ENCODE results near the gene RHEB. TPM values are rescaled to one million over a fixed set of nuclear protein-coding genes. Genes with fewer than 3 reads are reported as not detected.

The RHEB gene
- total and polyA plus RNA-seq, 2 donors (not counting 3 experiments of a cell fraction or from before 2014, with no cell fraction given), result 59.4 to 108 TPM

DNA sequence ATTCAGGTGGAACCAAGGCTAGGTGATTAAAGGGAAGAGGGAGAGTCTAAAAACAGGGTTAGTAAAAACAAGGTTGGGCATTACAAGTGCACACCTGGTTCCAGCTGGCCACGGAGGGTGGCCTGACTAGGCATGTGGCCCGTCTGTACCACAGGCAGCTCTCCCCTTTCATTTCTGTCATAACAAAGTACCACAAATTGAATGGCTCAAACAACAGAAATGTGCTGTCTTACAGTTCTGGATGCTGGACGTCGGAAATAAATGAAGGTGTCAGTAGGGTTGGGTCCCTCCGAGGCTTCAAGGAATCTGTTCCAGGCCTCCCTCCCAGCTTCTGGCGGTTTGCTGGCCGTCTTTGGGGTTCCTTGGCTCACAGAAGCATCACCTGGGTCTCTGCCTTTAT, 96.5 kb downstream of the RHEB start:
- H3K36me3 ChIP-seq (ENCODE audit: control insufficient read depth in 2 of 2, extremely low read depth in 1 of 2, insufficient read depth in 2 of 2, low read length in 2 of 2), result no peaks in the 10 kb centered on the region
- TF ChIP-seq POLR2A (IDR thresholded peaks at IDR 0.05; ENCODE audit: low read depth, low read length) (no peak), GATA2 (IDR thresholded peaks at IDR 0.05; ENCODE audit: insufficient read depth, insufficient read length, low read depth, low read length) (no peak), EZH2 (IDR thresholded peaks at IDR 0.05; ENCODE audit: borderline replicate concordance, low read depth, low read length, severe bottlenecking) (no peak), JUN (IDR thresholded peaks at IDR 0.05; ENCODE audit: borderline replicate concordance, insufficient read depth, insufficient read length, low read depth) (no peak), MYC (IDR thresholded peaks at IDR 0.05; ENCODE audit: low read depth, low read length) (no peak)
- ChIA-PET CTCF (interaction anchor here (1.2 kb wide), 1 partner anchor 25 kb away, joined by 5 read pairs; no protein-coding TSS in a partner anchor), POLR2A (no interaction called here)
- no peak overlapping the region for H3K9ac ChIP-seq (replicated peaks; ENCODE audit: extremely low read depth, insufficient read depth, low read length)
- dilution Hi-C loops (cut with MboI; ENCODE audit: extremely low pct_ligation_motif_present, low sequenced_read_pairs) (no loop called here), intact Hi-C loops (cut with micrococcal nuclease) (no loop called here)
- H3K9me3 ChIP-seq (replicated peaks; ENCODE audit: control insufficient read depth, insufficient read depth, low read length), result no peaks in the 10 kb centered on the region
- no TSS peak for BruUV-seq (replicated peaks)
- no peaks in the 10 kb centered on the region for H3K79me2 ChIP-seq (ENCODE audit: control insufficient read depth, insufficient read depth, low read length)
- DNase-seq (ENCODE audit: low read depth, low spot score), result no peak
- H3K27me3 ChIP-seq (ENCODE audit: control insufficient read depth in 2 of 2, insufficient read depth in 2 of 2, low read length in 2 of 2), result peaks cover 4 to 6% of the 10 kb centered on the region in 2 experiments
- H2AFZ ChIP-seq (ENCODE audit: low read depth, low read length), result no peak overlapping the region
- H3K27ac ChIP-seq (ENCODE audit: insufficient read depth, low read depth, low read length), result no peak overlapping the region
- no peaks in the 10 kb centered on the region for H4K20me1 ChIP-seq (replicated peaks; ENCODE audit: control insufficient read depth, extremely low read depth, insufficient read depth, low read length)
- H3K4me3 ChIP-seq (replicated peaks in 1 of 3; ENCODE audit: insufficient read depth in 1 of 3, low read depth in 1 of 3, low read length in 3 of 3), result no peak overlapping the region
- no peak for FAIRE-seq
- H3K4me2 ChIP-seq (ENCODE audit: insufficient read depth, low read length), result no peak overlapping the region
- no peaks in the 10 kb centered on the region for H3K4me1 ChIP-seq (ENCODE audit: control insufficient read depth, extremely low read depth, insufficient read depth, low read length)
- no peaks in the 10 kb centered on the region for H3K9me1 ChIP-seq (replicated peaks; ENCODE audit: control insufficient read depth, extremely low read depth, insufficient read depth, low read length)

DNA sequence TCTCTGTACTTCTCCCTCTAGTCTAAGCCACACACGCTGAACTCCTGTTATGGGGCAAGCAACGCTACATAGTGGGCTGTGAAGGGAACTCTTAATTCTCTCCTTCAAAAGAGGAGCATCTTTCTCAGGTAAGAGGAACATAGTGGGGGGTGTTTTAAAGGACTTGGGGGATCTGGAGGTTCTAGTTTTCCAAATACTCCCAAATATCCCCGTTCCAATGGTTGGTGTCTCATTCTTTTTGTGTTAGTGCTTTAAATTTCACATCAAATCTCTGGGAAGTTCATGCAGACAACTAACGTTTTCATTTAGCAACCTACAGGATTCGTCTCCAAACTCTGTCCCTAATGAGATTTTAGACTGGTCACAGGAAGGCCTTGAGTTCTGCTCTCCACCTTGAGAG, 97.5 kb downstream of the RHEB start:
- H3K9me1 ChIP-seq (replicated peaks; ENCODE audit: control insufficient read depth, extremely low read depth, insufficient read depth, low read length), result no peaks in the 10 kb centered on the region
- H3K4me3 ChIP-seq (replicated peaks in 1 of 3; ENCODE audit: insufficient read depth in 1 of 3, low read depth in 1 of 3, low read length in 3 of 3), result no peak overlapping the region
- FAIRE-seq, result no peak
- H4K20me1 ChIP-seq (replicated peaks; ENCODE audit: control insufficient read depth, extremely low read depth, insufficient read depth, low read length), result no peaks in the 10 kb centered on the region
- CTCF ChIA-PET, result no interaction called here
- H2AFZ ChIP-seq (ENCODE audit: low read depth, low read length), result no peak overlapping the region
- peaks cover 4 to 6% of the 10 kb centered on the region in 2 experiments for H3K27me3 ChIP-seq (ENCODE audit: control insufficient read depth in 2 of 2, insufficient read depth in 2 of 2, low read length in 2 of 2)
- dilution Hi-C loops (cut with MboI; ENCODE audit: extremely low pct_ligation_motif_present, low sequenced_read_pairs) (no loop called here), intact Hi-C loops (cut with micrococcal nuclease) (no loop called here)
- H3K9me3 ChIP-seq (replicated peaks; ENCODE audit: control insufficient read depth, insufficient read depth, low read length), result no peaks in the 10 kb centered on the region
- BruUV-seq (replicated peaks), result no TSS peak
- no peaks in the 10 kb centered on the region for H3K36me3 ChIP-seq (ENCODE audit: control insufficient read depth in 2 of 2, extremely low read depth in 1 of 2, insufficient read depth in 2 of 2, low read length in 2 of 2)
- H3K4me1 ChIP-seq (ENCODE audit: control insufficient read depth, extremely low read depth, insufficient read depth, low read length), result no peaks in the 10 kb centered on the region
- POLR2A ChIA-PET, result no interaction called here
- H3K27ac ChIP-seq (ENCODE audit: insufficient read depth, low read depth, low read length), result no peak overlapping the region
- no peak overlapping the region for H3K4me2 ChIP-seq (ENCODE audit: insufficient read depth, low read length)
- no peak overlapping the region for H3K9ac ChIP-seq (replicated peaks; ENCODE audit: extremely low read depth, insufficient read depth, low read length)
- H3K79me2 ChIP-seq (ENCODE audit: control insufficient read depth, insufficient read depth, low read length), result no peaks in the 10 kb centered on the region
- DNase-seq (ENCODE audit: low read depth, low spot score), result no peak
- TF ChIP-seq FOS (IDR thresholded peaks at IDR 0.05; ENCODE audit: borderline replicate concordance, insufficient read depth, low read length) (no peak), JUN (IDR thresholded peaks at IDR 0.05; ENCODE audit: borderline replicate concordance, insufficient read depth, insufficient read length, low read depth) (no peak), POLR2AphosphoS5 (IDR thresholded peaks at IDR 0.05; ENCODE audit: insufficient read depth, low read depth, low read length) (no peak)

Measured in endothelial cell of umbilical vein (primary cell).